ENCODE data around the gene IL18R1. TPM values are rescaled to one million over a fixed set of nuclear protein-coding genes. Genes with fewer than 3 reads are reported as not detected.

Gene IL18R1
- total RNA-seq, 2 donors from 2014 or later = 1.9 to 5.0 TPM

GRCh38 chr2:102385522-102385921 lies 29.9 kb downstream of the IL18R1 start:
- no peak for TF ChIP-seq CTCF (IDR thresholded peaks at IDR 0.05)
- Histone ChIP-seq H3K4me1 (no peaks in the 10 kb centered on the region), H3K4me3 (no peak overlapping the region), H3K27ac (no peak overlapping the region), H3K9me3 (peaks cover 0 to 31% of the 10 kb centered on the region in 2 donors), H3K36me3 (no peaks in the 10 kb centered on the region), H3K27me3 (no peaks in the 10 kb centered on the region)
- no peak for DNase-seq (ENCODE audit: low spot score)

GRCh38 chr2:102386004-102386403 lies 30.4 kb downstream of the IL18R1 start:
- peaks cover 0 to 31% of the 10 kb centered on the region in 2 donors for H3K9me3 ChIP-seq
- no peak for DNase-seq (ENCODE audit: low spot score)
- H3K27me3 ChIP-seq = no peaks in the 10 kb centered on the region
- H3K36me3 ChIP-seq = no peaks in the 10 kb centered on the region
- H3K27ac ChIP-seq = no peak overlapping the region
- no peaks in the 10 kb centered on the region for H3K4me1 ChIP-seq
- no peak for TF ChIP-seq CTCF (IDR thresholded peaks at IDR 0.05)
- H3K4me3 ChIP-seq = no peak overlapping the region

DNA sequence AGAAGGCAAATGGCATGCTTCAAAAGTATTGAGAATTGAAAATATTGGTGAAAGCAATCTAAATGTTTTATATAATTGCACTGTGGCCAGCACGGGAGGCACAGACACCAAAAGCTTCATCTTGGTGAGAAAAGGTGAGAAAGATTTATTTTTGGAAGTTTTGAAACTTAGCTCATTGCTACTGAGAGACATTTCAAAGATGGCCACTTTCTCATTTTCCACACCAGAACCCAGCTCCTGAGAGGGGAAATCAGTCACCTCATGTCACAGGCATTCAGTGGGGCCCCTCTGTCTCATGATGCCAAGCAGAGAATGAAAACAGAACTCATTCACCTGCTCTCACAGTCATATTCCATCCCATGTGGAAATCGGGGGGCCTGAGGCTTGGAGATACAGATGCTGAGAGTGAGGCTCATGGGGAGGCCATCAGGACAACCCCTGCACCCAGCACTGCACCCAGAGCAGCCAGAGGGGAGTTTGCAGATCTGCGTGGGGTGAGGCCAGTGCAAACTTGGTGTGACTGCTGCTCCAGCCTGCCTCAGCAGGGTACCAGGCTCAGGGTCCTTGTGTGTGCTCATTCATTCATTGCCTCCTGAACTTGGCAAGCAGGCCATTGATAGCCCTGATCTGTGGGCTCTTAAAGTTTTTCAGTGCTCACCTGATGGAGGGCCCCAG lies 31.4 kb downstream of the IL18R1 start:
- Histone ChIP-seq H3K4me3 (no peak overlapping the region), H3K27me3 (no peaks in the 10 kb centered on the region), H3K27ac (no peak overlapping the region), H3K9me3 (peaks cover 0 to 31% of the 10 kb centered on the region in 2 donors), H3K36me3 (no peaks in the 10 kb centered on the region), H3K4me1 (no peaks in the 10 kb centered on the region)
- no peak for DNase-seq (ENCODE audit: low spot score)
- TF ChIP-seq CTCF (IDR thresholded peaks at IDR 0.05) = no peak

DNA sequence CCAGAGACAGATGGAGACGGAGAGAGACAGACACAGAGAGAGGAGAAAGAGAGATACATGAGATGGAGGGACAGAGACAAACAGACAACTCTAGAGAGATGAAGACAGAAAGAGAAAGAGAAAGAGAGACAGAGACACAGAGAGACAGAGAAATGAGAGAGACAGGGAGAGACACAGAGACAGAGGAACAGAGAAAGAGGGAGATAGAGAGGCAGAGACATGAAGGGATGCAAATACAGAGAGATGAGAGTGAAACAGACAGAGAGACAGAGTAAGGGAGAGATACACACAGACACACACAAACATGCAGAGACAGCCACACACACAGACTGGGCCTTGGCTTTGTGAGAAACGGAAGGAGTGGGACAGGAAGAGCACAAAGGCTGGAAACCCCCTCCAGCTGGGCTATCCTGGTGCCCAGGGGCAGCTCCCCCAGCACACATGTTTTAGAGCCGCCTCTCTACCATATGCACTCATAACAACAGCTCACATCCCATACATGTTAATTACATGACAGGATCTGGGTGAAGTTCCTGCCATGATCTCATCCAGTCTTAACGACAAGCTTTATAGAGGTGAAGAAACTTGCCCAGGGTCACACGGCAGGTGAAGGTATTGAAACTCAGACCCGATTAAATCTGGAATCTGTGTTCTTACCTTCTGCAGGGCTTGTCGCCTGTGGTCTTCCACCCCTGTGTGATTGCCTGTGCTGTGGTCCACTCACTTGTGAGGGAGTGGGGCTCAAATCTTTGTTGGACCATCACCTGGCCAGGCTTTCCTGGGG lies 32.4 kb downstream of the IL18R1 start:
- H3K4me3 ChIP-seq = no peak overlapping the region
- H3K27me3 ChIP-seq = no peaks in the 10 kb centered on the region
- H3K36me3 ChIP-seq = no peaks in the 10 kb centered on the region
- no peak for TF ChIP-seq CTCF (IDR thresholded peaks at IDR 0.05)
- no peak overlapping the region for H3K27ac ChIP-seq
- no peaks in the 10 kb centered on the region for H3K4me1 ChIP-seq
- no peak for DNase-seq (ENCODE audit: low spot score)
- H3K9me3 ChIP-seq = peaks cover 0 to 23% of the 10 kb centered on the region in 2 donors

DNA sequence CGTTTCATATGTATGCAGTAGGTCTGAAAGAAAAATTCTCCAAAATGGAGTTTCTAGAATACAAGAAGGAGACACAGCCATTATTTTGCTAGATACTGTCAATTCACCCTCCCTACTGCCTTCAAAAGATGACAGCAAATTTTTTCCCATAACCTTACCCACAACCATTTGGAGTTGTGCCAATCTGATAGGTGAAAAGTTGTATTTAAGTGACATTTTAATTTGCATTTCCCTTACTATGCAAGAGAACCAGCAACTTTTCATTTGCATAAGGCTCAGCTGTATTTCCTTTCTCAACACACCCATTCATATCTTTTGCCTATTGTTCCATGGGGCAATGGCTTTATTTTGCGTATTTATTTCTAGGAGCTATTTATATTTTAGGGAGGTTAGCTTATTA lies 36.0 kb downstream of the IL18R1 start:
- Histone ChIP-seq H3K36me3 (no peaks in the 10 kb centered on the region), H3K4me3 (no peak overlapping the region), H3K4me1 (no peaks in the 10 kb centered on the region), H3K27me3 (no peaks in the 10 kb centered on the region), H3K9me3 (no peaks in the 10 kb centered on the region), H3K27ac (no peak overlapping the region)
- no peak for TF ChIP-seq CTCF (IDR thresholded peaks at IDR 0.05)
- DNase-seq (ENCODE audit: low spot score) = no peak
